Common myeloid progenitor, CD34-positive (primary cell): Measurements from ENCODE around the gene TEP1.

Source experiments
- CTCF ChIA-PET: fragments of 350-600 bp; sonication (Branson Sonifier 250); formaldehyde crosslinking; loops from one replicate; lab custom pipeline; 2021; ENCODE audit warnings: antibody characterized with exemption; lab: Charles Lee
- POLR2A ChIA-PET: fragments of 350-600 bp; sonication (Branson Sonifier 250); formaldehyde crosslinking; loops from one replicate; lab custom pipeline; 2021; ENCODE audit warnings: antibody characterized with exemption; lab: Charles Lee
- DNase-seq, 3 donors: peaks; one replicate each; pipeline versions ENCODE4 v3.0.0 to v3.0.0-alpha.2; 2013
- H3K27ac ChIP-seq, 2 experiments: 1 replicate in 1 of 2; 2 replicates in 1 of 2; pipeline ENCODE4 v1.7.0; 2013; ENCODE audit warnings: inconsistent platforms in 2 of 2, low read length in 2 of 2, mild to moderate bottlenecking in 2 of 2, low read depth in 1 of 2, moderate library complexity in 1 of 2; ENCODE audit not compliant: severe bottlenecking in 2 of 2, insufficient read depth in 1 of 2, poor library complexity in 1 of 2
- H3K27me3 ChIP-seq, 5 experiments: replicated peaks in 2 of 5; 1 replicate in 3 of 5; 2 replicates in 2 of 5; pipeline versions ENCODE4 v1.6.1 to v1.7.0; 2013; ENCODE audit warnings: low read length in 4 of 5, mild to moderate bottlenecking in 2 of 5, moderate library complexity in 2 of 5, inconsistent platforms in 1 of 5; ENCODE audit not compliant: insufficient read depth in 5 of 5, control insufficient read depth in 4 of 5
- H3K36me3 ChIP-seq, 4 experiments: 1 replicate in 2 of 4; 2 replicates in 2 of 4; pipeline versions ENCODE4 v1.6.1 to v1.7.0; 2013; ENCODE audit warnings: low read length in 3 of 4, control low read depth in 1 of 4, mild to moderate bottlenecking in 1 of 4; ENCODE audit not compliant: control insufficient read depth in 4 of 4, insufficient read depth in 4 of 4
- H3K4me1 ChIP-seq, 4 experiments: 1 replicate in 3 of 4; 2 replicates in 1 of 4; pipeline versions ENCODE4 v1.6.1 to v1.7.1; 2013; ENCODE audit warnings: low read length in 3 of 4, mild to moderate bottlenecking in 3 of 4, control low read depth in 1 of 4, inconsistent platforms in 1 of 4, moderate library complexity in 1 of 4; ENCODE audit not compliant: control insufficient read depth in 4 of 4, insufficient read depth in 4 of 4; ENCODE audit errors: control extremely low read depth in 1 of 4
- H3K4me3 ChIP-seq, 7 experiments: 1 replicate in 4 of 7; 2 replicates in 3 of 7; pipeline versions ENCODE4 v1.5.1 to v1.7.0; 2013; ENCODE audit warnings: mild to moderate bottlenecking in 7 of 7, low read length in 6 of 7, moderate library complexity in 6 of 7, inconsistent platforms in 2 of 7, low read depth in 2 of 7, control low read depth in 1 of 7; ENCODE audit not compliant: insufficient read depth in 4 of 7, control insufficient read depth in 1 of 7; ENCODE audit errors: extremely low read depth in 1 of 7
- H3K9me3 ChIP-seq, 5 experiments: 1 replicate in 4 of 5; 2 replicates in 1 of 5; pipeline versions ENCODE4 v1.6.1 to v1.7.1; 2013; ENCODE audit warnings: low read length in 4 of 5, mild to moderate bottlenecking in 2 of 5, inconsistent platforms in 1 of 5, low read depth in 1 of 5, moderate library complexity in 1 of 5; ENCODE audit not compliant: control insufficient read depth in 4 of 5, insufficient read depth in 2 of 5; ENCODE audit errors: control extremely low read depth in 1 of 5
- WGBS: methylation state at CpG from one replicate; pipeline ENCODE4 v1.1.5; 2013; ENCODE audit not compliant: insufficient coverage; 5-methylcytosine and 5-hydroxymethylcytosine counted together

Gene TEP1

DNA sequence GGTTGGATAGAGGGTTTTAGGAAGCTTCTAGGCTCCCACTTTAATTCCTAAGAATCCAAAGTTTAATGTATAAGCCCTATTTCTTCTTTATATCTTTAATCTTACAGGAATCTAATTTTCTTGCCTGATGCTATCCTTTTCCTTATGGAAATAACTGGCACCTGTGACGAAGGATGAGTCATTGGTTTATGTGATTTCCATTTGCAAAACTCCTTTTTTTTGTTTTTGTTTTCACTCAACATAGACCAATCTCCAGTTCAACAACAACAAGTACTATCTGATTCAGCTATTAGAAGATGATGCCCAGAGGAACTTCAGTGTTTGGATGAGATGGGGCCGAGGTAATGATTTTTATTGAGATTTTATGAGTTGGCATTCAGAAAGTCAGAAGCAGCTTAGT is 63.0 kb downstream of the TEP1 start:
- CTCF ChIA-PET: interaction anchor here (1.1 to 1.5 kb wide), 3 partner anchors 23 to 258 kb away, joined by 3 to 8 read pairs (median 3); no protein-coding TSS in a partner anchor
- Histone ChIP-seq H3K4me3 (no peak overlapping the region), H3K27ac (no peak overlapping the region), H3K27me3 (no peaks in the 10 kb centered on the region), H3K36me3 (peaks cover 22 to 67% (median 51%) of the 10 kb centered on the region in 4 experiments), H3K4me1 (no peaks in the 10 kb centered on the region), H3K9me3 (no peaks in the 10 kb centered on the region)
- no peak for DNase-seq
- POLR2A ChIA-PET: no interaction called here
- 83% methylated on average over 1 of the region's 2 CpGs for WGBS

DNA sequence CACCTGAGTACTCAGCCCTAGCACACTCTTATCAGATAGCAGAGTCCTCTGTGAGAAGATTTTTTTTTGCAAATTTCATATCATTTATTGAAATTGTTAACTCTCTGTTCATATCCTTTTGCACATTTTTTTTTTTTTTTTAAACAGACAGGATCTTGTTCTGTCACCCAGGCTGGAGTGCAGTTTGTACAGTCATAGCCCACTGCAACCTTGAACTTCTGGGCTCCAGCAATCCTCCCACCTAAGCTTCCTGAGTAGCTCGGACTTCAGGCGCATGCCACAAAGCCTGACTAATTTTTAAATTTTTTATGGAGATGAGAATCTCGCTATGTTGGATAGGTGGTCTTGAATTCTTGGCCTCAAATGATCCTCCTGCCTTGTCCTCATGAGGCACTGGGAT is 65.6 kb downstream of the TEP1 start:
- no peak overlapping the region for H3K27ac ChIP-seq
- ChIA-PET CTCF (no interaction called here), POLR2A (no interaction called here)
- H3K4me3 ChIP-seq: no peak overlapping the region
- no peaks in the 10 kb centered on the region for H3K9me3 ChIP-seq
- DNase-seq: no peak
- peaks cover 0 to 7% (median 3%) of the 10 kb centered on the region in 4 experiments for H3K4me1 ChIP-seq
- WGBS: no CpG with 5 or more reads among the region's 3 CpGs
- peaks cover 20 to 48% (median 36%) of the 10 kb centered on the region in 4 experiments for H3K36me3 ChIP-seq
- no peaks in the 10 kb centered on the region for H3K27me3 ChIP-seq

DNA sequence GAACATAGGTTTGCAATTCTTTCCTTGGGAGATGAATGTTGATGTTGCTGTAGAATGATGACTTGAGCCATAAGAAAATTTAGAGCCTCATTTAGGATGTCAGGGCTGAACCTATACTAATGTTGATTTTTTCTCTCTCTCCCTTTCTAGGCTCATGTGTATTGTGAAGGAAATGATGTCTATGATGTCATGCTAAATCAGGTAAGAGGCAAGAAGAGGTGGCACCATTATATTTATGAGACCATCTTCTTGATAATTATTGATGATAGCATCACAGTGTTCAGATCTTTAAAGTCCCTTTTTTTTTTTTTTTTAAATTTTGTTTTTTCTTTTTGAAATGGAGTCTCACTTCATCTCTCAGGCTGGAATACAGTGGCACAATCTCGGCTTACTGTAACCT is 66.6 kb downstream of the TEP1 start:
- H3K36me3 ChIP-seq: peaks cover 18 to 39% (median 27%) of the 10 kb centered on the region in 4 experiments
- H3K27ac ChIP-seq: no peak overlapping the region
- no peaks in the 10 kb centered on the region for H3K9me3 ChIP-seq
- no peak overlapping the region for H3K4me3 ChIP-seq
- CTCF ChIA-PET: no interaction called here
- POLR2A ChIA-PET: no interaction called here
- WGBS: no CpG with 5 or more reads among the region's 1 CpG
- no peaks in the 10 kb centered on the region for H3K27me3 ChIP-seq
- H3K4me1 ChIP-seq: peaks cover 0 to 11% (median 3%) of the 10 kb centered on the region in 4 experiments
- DNase-seq: no peak

DNA sequence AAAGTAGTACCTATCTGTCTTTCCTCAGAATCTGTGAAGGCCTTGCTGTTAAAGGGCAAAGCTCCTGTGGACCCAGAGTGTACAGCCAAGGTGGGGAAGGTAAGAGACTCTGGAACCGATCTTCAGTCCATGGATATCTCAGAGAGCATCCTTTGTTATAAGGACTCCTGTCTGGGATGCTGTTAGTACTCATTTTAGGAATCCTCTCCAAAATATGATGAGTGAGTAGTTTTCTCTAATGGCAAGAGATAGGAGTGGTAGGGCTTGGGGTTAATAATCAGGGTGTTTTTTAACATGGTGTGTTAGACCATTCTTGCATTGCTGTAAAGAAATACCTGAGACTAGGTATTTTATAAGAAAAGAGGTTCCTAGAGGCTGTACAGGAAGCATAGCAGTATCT is 67.9 kb downstream of the TEP1 start:
- Histone ChIP-seq H3K36me3 (peaks cover 10 to 34% (median 17%) of the 10 kb centered on the region in 4 experiments), H3K27ac (no peak overlapping the region), H3K9me3 (no peaks in the 10 kb centered on the region), H3K4me3 (no peak overlapping the region), H3K4me1 (peaks cover 0 to 12% (median 3%) of the 10 kb centered on the region in 4 experiments), H3K27me3 (no peaks in the 10 kb centered on the region)
- POLR2A ChIA-PET: no interaction called here
- 88% methylated on average over 1 of the region's 1 CpG for WGBS
- CTCF ChIA-PET: interaction anchor here (8.7 kb wide), 1 partner anchor 19 kb away, joined by 69 read pairs; no protein-coding TSS in a partner anchor
- DNase-seq: no peak

DNA sequence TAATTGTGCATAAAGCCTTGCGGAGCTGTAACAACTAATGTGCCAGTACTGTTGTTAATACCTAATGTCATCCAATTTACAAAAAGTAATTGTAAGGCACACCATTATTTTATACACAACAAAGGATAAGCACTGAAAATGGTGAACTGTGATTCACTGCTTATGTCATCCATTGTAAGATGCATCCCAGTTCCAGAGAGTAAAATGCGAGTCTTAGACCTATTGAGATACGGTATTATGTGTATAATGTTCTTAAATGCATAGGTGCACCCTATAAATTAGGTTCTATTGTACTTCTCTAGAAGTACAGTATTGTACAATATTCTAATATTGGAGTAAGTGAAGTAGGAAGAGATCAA is 69.5 kb downstream of the TEP1 start:
- peaks cover 7 to 20% (median 12%) of the 10 kb centered on the region in 4 experiments for H3K36me3 ChIP-seq
- peak overlapping the region; percentile 71 to 89 for H3K27ac ChIP-seq
- ChIA-PET POLR2A (interaction anchor here (0.6 to 3.0 kb wide), 11 partner anchors 9 to 337 kb away, joined by 3 to 21 read pairs (median 4); partner anchors contain the start of genes APEX1, CCNB1IP1, OSGEP and PNP), CTCF (interaction anchor here (1.0 to 8.7 kb wide), 5 partner anchors 12 to 71 kb away, joined by 3 to 69 read pairs (median 7); no protein-coding TSS in a partner anchor)
- DNase-seq: no peak
- H3K27me3 ChIP-seq: no peaks in the 10 kb centered on the region
- H3K4me1 ChIP-seq: peaks cover 0 to 12% (median 3%) of the 10 kb centered on the region in 4 experiments
- no CpG with 5 or more reads among the region's 3 CpGs for WGBS
- no peaks in the 10 kb centered on the region for H3K9me3 ChIP-seq
- H3K4me3 ChIP-seq: peak overlapping the region; percentile 41 to 99 (median 97)

DNA sequence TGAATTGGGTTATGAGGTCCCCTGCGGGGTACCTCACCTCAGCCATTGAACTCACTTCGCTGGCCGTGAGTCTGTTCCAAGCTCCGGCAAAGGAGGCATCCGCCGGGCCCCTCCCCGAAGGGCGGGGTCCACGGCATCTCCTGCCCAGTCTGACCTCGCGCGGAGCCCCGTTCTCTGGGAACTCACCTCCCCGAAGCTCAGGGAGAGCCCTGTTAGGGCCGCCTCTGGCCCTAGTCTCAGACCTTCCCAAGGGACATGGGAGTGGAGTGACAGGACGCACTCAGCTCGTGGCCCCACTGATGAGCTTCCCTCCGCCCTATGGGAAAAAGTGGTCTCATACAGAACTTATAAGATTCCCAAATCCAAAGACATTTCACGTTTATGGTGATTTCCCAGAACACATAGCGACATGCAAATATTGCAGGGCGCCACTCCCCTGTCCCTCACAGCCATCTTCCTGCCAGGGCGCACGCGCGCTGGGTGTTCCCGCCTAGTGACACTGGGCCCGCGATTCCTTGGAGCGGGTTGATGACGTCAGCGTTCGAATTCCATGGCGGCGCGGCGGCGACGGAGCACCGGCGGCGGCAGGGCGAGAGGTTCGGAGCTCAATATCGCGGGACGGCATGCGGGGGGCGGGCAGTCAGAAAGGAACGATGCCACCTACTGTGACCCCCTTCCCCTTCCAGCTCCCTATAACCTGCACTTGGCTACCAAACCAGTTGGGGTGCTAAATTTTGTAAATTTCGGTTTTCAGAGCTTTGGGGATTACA is 70.0 kb downstream of the TEP1 start, which contains the start of gene PARP2:
Gene PARP2 (plus strand): TSS at position 544 of the 770 bp plus-strand sequence. CDS start 7 bp downstream, at position 551.
- no peaks in the 10 kb centered on the region for H3K9me3 ChIP-seq
- POLR2A ChIA-PET: interaction anchor here (0.6 to 3.0 kb wide), 17 partner anchors 9 to 340 kb away, joined by 3 to 21 read pairs (median 4); partner anchors contain the start of genes APEX1, CCNB1IP1, OSGEP and PNP
- H3K36me3 ChIP-seq: peaks cover 7 to 16% (median 11%) of the 10 kb centered on the region in 4 experiments
- H3K27me3 ChIP-seq: no peaks in the 10 kb centered on the region
- WGBS: 0% methylated on average over 45 of the region's 50 CpGs
- peak; percentile 99 for DNase-seq
- H3K4me1 ChIP-seq: peaks cover 0 to 12% (median 3%) of the 10 kb centered on the region in 4 experiments
- CTCF ChIA-PET: interaction anchor here (0.9 to 8.7 kb wide), 8 partner anchors 10 to 288 kb away, joined by 3 to 69 read pairs (median 6); partner anchors contain the start of gene CCNB1IP1
- H3K27ac ChIP-seq: peak within 1 kb of the TSS; percentile 71 to 89
- H3K4me3 ChIP-seq: peak within 1 kb of the TSS; percentile 41 to 99 (median 97)
